Measurements from ENCODE around the gene DPRX. TPM values are rescaled to one million over a fixed set of nuclear protein-coding genes. Genes with fewer than 3 reads are reported as not detected.

The DPRX gene
- total RNA-seq, 1 donor from 2014 or later: not detected

- H3K4me1 ChIP-seq (ENCODE audit: insufficient read depth, low read length): no peaks in the 10 kb centered on the region
- TF ChIP-seq EZH2 (IDR thresholded peaks at IDR 0.05; ENCODE audit: insufficient read depth, low read length) (no peak), CTCF (IDR thresholded peaks at IDR 0.05; ENCODE audit: insufficient read depth, low read depth, low read length) (no peak)
- no peak for DNase-seq (ENCODE audit: low read depth)
- no peak for FAIRE-seq
- Mint-ChIP-seq H3K36me3 (ENCODE audit: low read depth, unreplicated experiment) (no peaks in the 10 kb centered on the region), H3K27me3 (ENCODE audit: low read depth, unreplicated experiment) (no peaks in the 10 kb centered on the region), H3K9me3 (ENCODE audit: unreplicated experiment) (no peaks in the 10 kb centered on the region), H3K27ac (ENCODE audit: unreplicated experiment) (no peak overlapping the region), H3K4me3 (ENCODE audit: unreplicated experiment) (no peak overlapping the region), H3K4me1 (ENCODE audit: low read depth, unreplicated experiment) (no peaks in the 10 kb centered on the region)
- H2AFZ ChIP-seq (ENCODE audit: low read depth, low read length): no peak overlapping the region
- no peak overlapping the region for H3K9ac ChIP-seq (ENCODE audit: low read length)
- H3K4me3 ChIP-seq (ENCODE audit: insufficient read depth, low read depth, low read length): no peak overlapping the region
- H3K9me3 ChIP-seq (ENCODE audit: insufficient read depth, low read depth, low read length): peaks cover 6% of the 10 kb centered on the region
- H4K20me1 ChIP-seq (ENCODE audit: insufficient read depth, low read length): no peaks in the 10 kb centered on the region
- H3K4me2 ChIP-seq (ENCODE audit: low read length): no peak overlapping the region
- H3K79me2 ChIP-seq (ENCODE audit: insufficient read depth, low read length): no peaks in the 10 kb centered on the region
- H3K27ac ChIP-seq (ENCODE audit: low read depth, low read length): no peak overlapping the region
- no peaks in the 10 kb centered on the region for H3K27me3 ChIP-seq (ENCODE audit: insufficient read depth, low read length)
- no peaks in the 10 kb centered on the region for H3K36me3 ChIP-seq (ENCODE audit: insufficient read depth, low read length)
Observed at GRCh38 chr19:53670345-53670744, 38.5 kb downstream of the DPRX start.

GRCh38 chr19:53671663-53672062 is 39.9 kb downstream of the DPRX start:
- H3K4me3 Mint-ChIP-seq (ENCODE audit: unreplicated experiment): no peak overlapping the region
- no peaks in the 10 kb centered on the region for H3K36me3 ChIP-seq (ENCODE audit: insufficient read depth, low read length)
- no peaks in the 10 kb centered on the region for H4K20me1 ChIP-seq (ENCODE audit: insufficient read depth, low read length)
- H3K27ac Mint-ChIP-seq (ENCODE audit: unreplicated experiment): no peak overlapping the region
- no peaks in the 10 kb centered on the region for H3K79me2 ChIP-seq (ENCODE audit: insufficient read depth, low read length)
- no peaks in the 10 kb centered on the region for H3K36me3 Mint-ChIP-seq (ENCODE audit: low read depth, unreplicated experiment)
- H3K4me2 ChIP-seq (ENCODE audit: low read length): no peak overlapping the region
- no peaks in the 10 kb centered on the region for H3K4me1 Mint-ChIP-seq (ENCODE audit: low read depth, unreplicated experiment)
- H3K9me3 ChIP-seq (ENCODE audit: insufficient read depth, low read depth, low read length): peaks cover 6% of the 10 kb centered on the region
- H3K9me3 Mint-ChIP-seq (ENCODE audit: unreplicated experiment): no peaks in the 10 kb centered on the region
- H2AFZ ChIP-seq (ENCODE audit: low read depth, low read length): no peak overlapping the region
- DNase-seq (ENCODE audit: low read depth) (no peak), FAIRE-seq (no peak)
- TF ChIP-seq EZH2 (IDR thresholded peaks at IDR 0.05; ENCODE audit: insufficient read depth, low read length) (no peak), CTCF (IDR thresholded peaks at IDR 0.05; ENCODE audit: insufficient read depth, low read depth, low read length) (no peak)
- no peak overlapping the region for H3K4me3 ChIP-seq (ENCODE audit: insufficient read depth, low read depth, low read length)
- H3K27me3 Mint-ChIP-seq (ENCODE audit: low read depth, unreplicated experiment): no peaks in the 10 kb centered on the region
- no peak overlapping the region for H3K27ac ChIP-seq (ENCODE audit: low read depth, low read length)
- H3K4me1 ChIP-seq (ENCODE audit: insufficient read depth, low read length): no peaks in the 10 kb centered on the region
- no peak overlapping the region for H3K9ac ChIP-seq (ENCODE audit: low read length)
- H3K27me3 ChIP-seq (ENCODE audit: insufficient read depth, low read length): no peaks in the 10 kb centered on the region

Small RNAs within 50 kb of the gene (microRNA-seq; reads per million reads assigned to microRNA genes)
- gene MIR1323 (not detected), gene MIR498 (1.6 reads per million), gene MIR512-1 (not detected), gene MIR512-2 (not detected), gene MIR515-1 (not detected), gene MIR515-2 (not detected), gene MIR519C (4.1 reads per million, percentile 15 among the genes with 10 or more reads in this experiment), gene MIR519E (not detected), gene MIR520E (not detected), gene MIR520F (2.2 reads per million)

Other genes with a start within 250 kb of the DPRX start
- 7.5 and 8.9 TPM in 2 replicates for gene ZNF765, start 236.8 kb upstream of the DPRX start, total RNA-seq
- gene ZNF761, start 200.0 kb upstream of the DPRX start, total RNA-seq: 10.3 and 11.3 TPM in 2 replicates
- 3.7 and 4.1 TPM in 2 replicates for gene ZNF813, start 164.3 kb upstream of the DPRX start, total RNA-seq
- 4.8 and 5.1 TPM in 2 replicates for gene ZNF331, start 93.9 kb upstream of the DPRX start, total RNA-seq
- gene NLRP12, start 192.3 kb downstream of the DPRX start, total RNA-seq: not detected in 2 replicates
- 221 and 246 TPM in 2 replicates for gene MYADM, start 235.9 kb downstream of the DPRX start, total RNA-seq

Measured in astrocyte (in vitro differentiated cells and primary cell).